Kidney (tissue), 14 donors: ENCODE results near the gene CCSER1. TPM values are rescaled to one million over a fixed set of nuclear protein-coding genes. Genes with fewer than 3 reads are reported as not detected.
"Not testable (repeated sequence)": the region's sequence is repeated elsewhere in the genome, so short reads cannot be mapped to it uniquely, and the experiment has no call there.

Source experiments
- DNase-seq, 5 donors: peaks; one replicate each; pipeline ENCODE4 v3.0.0-alpha.2; 2013 to 2020
- FAIRE-seq: peaks from 2 replicates; lab custom pipeline; 2012; peaks lifted over from hg19 to GRCh38; lab: Jason Lieb, UNC
- H3K27ac ChIP-seq, 2 donors: one replicate each; pipeline ENCODE4 v1.7.0; 2013; ENCODE audit warnings: low read depth in 2 of 2, low read length in 2 of 2, inconsistent platforms in 1 of 2
- H3K27me3 ChIP-seq: one replicate; pipeline ENCODE4 v1.7.1; 2013; ENCODE audit warnings: low read length, inconsistent platforms; ENCODE audit not compliant: control insufficient read depth, insufficient read depth
- H3K36me3 ChIP-seq, 3 donors: one replicate each; pipeline versions ENCODE4 v1.7.0 to v1.7.1; 2013; ENCODE audit warnings: low read length in 3 of 3, control low read depth in 1 of 3, inconsistent platforms in 1 of 3; ENCODE audit not compliant: insufficient read depth in 3 of 3, control insufficient read depth in 2 of 3
- H3K4me1 ChIP-seq, 3 donors: one replicate each; pipeline versions ENCODE4 v1.7.0 to v1.7.1; 2013; ENCODE audit warnings: low read length in 3 of 3, inconsistent platforms in 1 of 3, low read depth in 1 of 3; ENCODE audit not compliant: control insufficient read depth in 2 of 3, insufficient read depth in 2 of 3
- H3K4me3 ChIP-seq, 3 donors: one replicate each; pipeline versions ENCODE4 v1.7.0 to v1.8.1; 2013; ENCODE audit warnings: low read length in 3 of 3, control low read depth in 1 of 3, inconsistent platforms in 1 of 3
- H3K9ac ChIP-seq, 3 donors: one replicate each; pipeline versions ENCODE4 v1.7.0 to v1.7.1; 2013; ENCODE audit warnings: low read length in 3 of 3, control low read depth in 1 of 3, inconsistent platforms in 1 of 3
- H3K9me3 ChIP-seq, 3 donors: one replicate each; pipeline versions ENCODE4 v1.7.0 to v1.7.1; 2013; ENCODE audit warnings: low read length in 3 of 3, control low read depth in 1 of 3, inconsistent platforms in 1 of 3; ENCODE audit not compliant: control insufficient read depth in 2 of 3, insufficient read depth in 1 of 3
- CTCF ChIP-seq: IDR thresholded peaks from 3 replicates; pipeline ENCODE4 v1.5.1; 2012; ENCODE audit warnings: mild to moderate bottlenecking, moderate library complexity, borderline replicate concordance; ENCODE audit not compliant: insufficient read depth; ENCODE audit errors: extremely low read depth
- intact Hi-C: fragments of 100-400 bp; cut with DNase I; formaldehyde crosslinking; loops from one replicate; pipeline ENCODE4 v1.11.1; 2022
- polyA plus RNA-seq: library from polyadenylated mRNA; stranded (reverse); fragments of 350-450 nt; fragmentation: Illumina TruSeq; extraction: RNeasy Lipid Tissue Mini Kit (QIAGEN cat#74804); gene quantifications from one replicate; pipeline ENCODE4 v1.2.3, GENCODE V29; 2014; ENCODE audit warnings: low read depth, low replicate concordance; ENCODE audit not compliant: insufficient read depth
- total RNA-seq: library from RNA; stranded (reverse); fragmentation: NEBNext Ultra II Directional; extraction: Animal tissue kit (Norgen Biotek cat#: 25700); gene quantifications from one replicate; pipeline ENCODE4 v1.2.1, GENCODE V29; 2021
- donor health status: control.
- donor health status: control.
- donor health status: control.
- donor health status: control.
- donor health status: control.
- donor health status: DM: yes; HTN: yes; CAD: no.
- donor health status: Normal renal cell carcinoma (clear cell type).

Gene CCSER1
- total and polyA plus RNA-seq, 2 donors from 2014 or later = 4.2 to 26.8 TPM

GRCh38 chr4:90670183-90670582, 543.0 kb downstream of the CCSER1 start:
- Histone ChIP-seq H3K9ac (no peak overlapping the region), H3K4me3 (no peak overlapping the region), H3K27ac (no peak overlapping the region)

GRCh38 chr4:90689739-90690138, 562.5 kb downstream of the CCSER1 start:
- no peak overlapping the region for H3K27ac ChIP-seq
- H3K4me3 ChIP-seq = no peak overlapping the region
- FAIRE-seq (no peak), DNase-seq (no peak)
- TF ChIP-seq CTCF = no peak
- H3K9me3 ChIP-seq = no peaks in the 10 kb centered on the region
- intact Hi-C loops = no loop called here
- H3K4me1 ChIP-seq = peaks cover 0 to 3% (median 0%) of the 10 kb centered on the region in 3 donors
- no peaks in the 10 kb centered on the region for H3K36me3 ChIP-seq
- no peaks in the 10 kb centered on the region for H3K27me3 ChIP-seq
- no peak overlapping the region for H3K9ac ChIP-seq

More at GRCh38 chr4:90670183-90670582, 543.0 kb downstream of the CCSER1 start:
- Histone ChIP-seq H3K36me3 (peaks cover 0 to 3% (median 0%) of the 10 kb centered on the region in 3 donors), H3K9me3 (peaks cover 0 to 9% (median 0%) of the 10 kb centered on the region in 3 donors), H3K27me3 (no peaks in the 10 kb centered on the region), H3K4me1 (no peaks in the 10 kb centered on the region)
- TF ChIP-seq CTCF = no peak
- intact Hi-C loops = no loop called here
- no peak for DNase-seq
- no peak for FAIRE-seq

- no peaks in the 10 kb centered on the region for H3K4me1 ChIP-seq
- no peaks in the 10 kb centered on the region for H3K9me3 ChIP-seq
- no peaks in the 10 kb centered on the region for H3K36me3 ChIP-seq
- DNase-seq (no peak), FAIRE-seq (no peak)
- intact Hi-C loops = no loop called here
- no peak overlapping the region for H3K4me3 ChIP-seq
- TF ChIP-seq CTCF = no peak
- H3K27me3 ChIP-seq = no peaks in the 10 kb centered on the region
- no peak overlapping the region for H3K27ac ChIP-seq
- H3K9ac ChIP-seq = no peak overlapping the region
Measured at GRCh38 chr4:90695411-90695810, 568.2 kb downstream of the CCSER1 start.

GRCh38 chr4:90705501-90705900, 578.3 kb downstream of the CCSER1 start:
- H3K27ac ChIP-seq, H3K36me3 ChIP-seq, H3K9ac ChIP-seq, FAIRE-seq, H3K27me3 ChIP-seq, H3K4me3 ChIP-seq, H3K4me1 ChIP-seq, intact Hi-C loops, H3K9me3 ChIP-seq: not testable (repeated sequence)
- peak in 1 of 5 donors; percentile 55 for DNase-seq
